Adrenal gland (tissue), 12 donors: Measurements from ENCODE around the gene SLC24A4. TPM values are rescaled to one million over a fixed set of nuclear protein-coding genes. Genes with fewer than 3 reads are reported as not detected.
"Not testable (repeated sequence)": the region's sequence is repeated elsewhere in the genome, so short reads cannot be mapped to it uniquely, and the experiment has no call there.

Experiments used
- DNase-seq, 7 donors: peaks; one replicate each; pipeline ENCODE4 v3.0.0-alpha.2; 2019 to 2020
- H3K27ac ChIP-seq, 5 donors: fragments of 200-600 bp; sonication (generic) in 4 of 5; 1 replicate in 3 of 5; 2 replicates in 2 of 5; pipeline versions ENCODE4 v1.5.1 to v1.8.0; 2016 to 2020; ENCODE audit warnings: mild to moderate bottlenecking in 1 of 5
- H3K27me3 ChIP-seq: fragments of 200-600 bp; 2 replicates; pipeline ENCODE4 v1.8.0; 2021
- H3K36me3 ChIP-seq, 2 donors: fragments of 200-600 bp; replicated peaks in 1 of 2; 1 replicate in 1 of 2; 2 replicates in 1 of 2; pipeline versions ENCODE4 v1.5.1 to v1.8.0; 2018 to 2022
- H3K4me1 ChIP-seq, 2 donors: fragments of 200-600 bp; replicated peaks in 1 of 2; 1 replicate in 1 of 2; 2 replicates in 1 of 2; pipeline versions ENCODE4 v1.5.1 to v1.8.0; 2018 to 2021
- H3K4me3 ChIP-seq, 4 donors: fragments of 200-600 bp; sonication (generic) in 3 of 4; one replicate each; pipeline ENCODE4 v1.5.1; 2016 to 2018
- H3K9me3 ChIP-seq, 3 donors: fragments of 200-600 bp; sonication (generic) in 1 of 3; replicated peaks in 1 of 3; 1 replicate in 2 of 3; 2 replicates in 1 of 3; pipeline versions ENCODE4 v1.5.1 to v1.8.0; 2016 to 2021
- POLR2A ChIP-seq, 2 donors: fragments of 450-650 bp; IDR thresholded peaks; one replicate each; pipeline ENCODE4 v1.6.1; 2017; ENCODE audit warnings: antibody characterized with exemption in 2 of 2, mild to moderate bottlenecking in 2 of 2, moderate library complexity in 1 of 2
- WGBS, 4 donors: extraction: QIAGEN DNeasy Blood & Tissue Kit in 2 of 4; methylation state at CpG; one replicate each; pipeline versions ENCODE4 v1.1.5 to v1.1.7; 2013 to 2017; 5-methylcytosine and 5-hydroxymethylcytosine counted together
- intact Hi-C, 2 donors: fragments of 100-400 bp; cut with DNase I; formaldehyde crosslinking; loops; one replicate each; pipeline versions ENCODE4 v1.14.1 to v1.15.0; 2022 to 2023
- polyA plus RNA-seq, 3 donors: library from polyadenylated mRNA; stranded (reverse); fragments of 200-250 nt in 2 of 3; fragments of 350-450 nt in 1 of 3; fragmentation: Illumina TruSeq in 1 of 3; extraction: RNeasy Lipid Tissue Mini Kit (QIAGEN cat#74804) in 1 of 3; gene quantifications; one replicate each; pipeline ENCODE4 v1.2.3, GENCODE V29; 2013 to 2014
- total RNA-seq, 9 donors: library from RNA; depleted of rRNA in 4 of 9; stranded (reverse); fragments of >200 nt in 4 of 9; fragments of 120-200 nt in 1 of 9; fragmentation: NEBNext Ultra II Directional in 1 of 9; extraction: Animal tissue kit (Norgen Biotek cat#: 25700) in 1 of 9; gene quantifications; one replicate each; pipeline versions ENCODE4 v1.1.0 to v1.2.4, GENCODE V29; 2013 to 2023
- TF ChIP-seq, protein P1 (sequence below), 6 experiments: fragments of 450-650 bp in 4 of 6; fragments of 200-600 bp in 2 of 6; sonication (generic) in 1 of 6; IDR thresholded peaks; 1 replicate in 5 of 6; 2 replicates in 1 of 6; pipeline versions ENCODE4 v1.5.1 to v1.8.0; 2016 to 2021; ENCODE audit warnings: antibody characterized with exemption in 6 of 6, mild to moderate bottlenecking in 2 of 6, moderate library complexity in 1 of 6
- donor health status: healthy with polysubstance abuse.
- donor health status: Bipolar disorder and iron deficiency.
- donor health status: DM: yes; HTN: yes; CAD: no.
- donor health status: DM: no; HTN: no; CAD: no.
- donor health status: DM: no; HTN: no; CAD: no.
- donor health status: DM: yes; HTN: yes; CAD: no.

Gene SLC24A4
- total and polyA plus RNA-seq, 12 donors, result 0.09 to 1.9 (median 0.52) TPM

DNA sequence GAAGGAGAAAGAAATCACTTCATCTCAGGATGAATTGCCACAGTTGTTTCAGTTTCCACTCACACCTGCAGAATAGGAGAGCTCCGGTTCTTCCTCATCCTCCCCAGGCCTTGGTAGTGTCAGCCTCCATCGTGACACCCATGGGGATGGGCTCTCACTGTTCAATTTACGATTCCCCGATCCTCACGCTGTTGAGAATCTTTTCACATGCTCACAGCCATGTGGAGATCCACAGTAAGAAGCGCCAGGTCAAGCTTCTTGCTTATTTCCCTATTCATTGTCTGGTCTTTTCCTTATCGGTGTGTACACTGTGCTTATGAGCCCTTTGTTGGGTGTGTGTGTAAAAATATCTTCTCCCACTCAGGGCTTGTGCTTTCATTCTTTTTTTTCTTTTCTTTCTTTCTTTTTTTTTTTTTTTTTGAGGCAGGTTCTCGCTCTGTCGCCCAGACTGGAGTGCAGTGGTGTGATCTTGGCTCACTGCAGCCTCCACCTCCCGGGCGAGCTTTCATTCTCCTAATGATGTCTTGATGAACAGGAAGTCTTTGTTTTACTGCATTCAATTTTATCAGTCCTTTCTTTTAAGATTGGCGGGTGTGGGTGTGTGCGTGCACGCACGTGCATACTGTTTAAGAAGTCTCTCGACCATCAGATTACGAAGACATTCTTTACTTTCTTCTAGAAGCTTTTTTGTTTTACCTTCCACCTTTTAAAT lies 212.1 kb downstream of the SLC24A4 start:
- peaks cover 18 to 21% of the 10 kb centered on the region in 2 donors for H3K4me1 ChIP-seq
- WGBS, 4 donors, result 72 to 83% (median 75%) methylated on average over 16 to 17 of the region's 17 CpGs

GRCh38 chr14:92536231-92536630 lies 213.3 kb downstream of the SLC24A4 start:
- H3K27me3 ChIP-seq, H3K4me3 ChIP-seq, intact Hi-C loops, H3K9me3 ChIP-seq, H3K36me3 ChIP-seq: not testable (repeated sequence)
- Histone ChIP-seq H3K27ac (peak overlapping the region in 1 of 5 donors; percentile 58), H3K4me1 (peaks cover 29% of the 10 kb centered on the region in 2 donors)
- peak in 2 of 7 donors; percentile 48 to 51 for DNase-seq
- 51 to 62% (median 54%) methylated on average over 5 to 8 of the region's 8 CpGs for WGBS, 4 donors

More for the DNA sequence above, 212.1 kb downstream of the SLC24A4 start:
- TF ChIP-seq POLR2A (IDR thresholded peaks at IDR 0.05), result no peak
- TF ChIP-seq, protein P1, sequence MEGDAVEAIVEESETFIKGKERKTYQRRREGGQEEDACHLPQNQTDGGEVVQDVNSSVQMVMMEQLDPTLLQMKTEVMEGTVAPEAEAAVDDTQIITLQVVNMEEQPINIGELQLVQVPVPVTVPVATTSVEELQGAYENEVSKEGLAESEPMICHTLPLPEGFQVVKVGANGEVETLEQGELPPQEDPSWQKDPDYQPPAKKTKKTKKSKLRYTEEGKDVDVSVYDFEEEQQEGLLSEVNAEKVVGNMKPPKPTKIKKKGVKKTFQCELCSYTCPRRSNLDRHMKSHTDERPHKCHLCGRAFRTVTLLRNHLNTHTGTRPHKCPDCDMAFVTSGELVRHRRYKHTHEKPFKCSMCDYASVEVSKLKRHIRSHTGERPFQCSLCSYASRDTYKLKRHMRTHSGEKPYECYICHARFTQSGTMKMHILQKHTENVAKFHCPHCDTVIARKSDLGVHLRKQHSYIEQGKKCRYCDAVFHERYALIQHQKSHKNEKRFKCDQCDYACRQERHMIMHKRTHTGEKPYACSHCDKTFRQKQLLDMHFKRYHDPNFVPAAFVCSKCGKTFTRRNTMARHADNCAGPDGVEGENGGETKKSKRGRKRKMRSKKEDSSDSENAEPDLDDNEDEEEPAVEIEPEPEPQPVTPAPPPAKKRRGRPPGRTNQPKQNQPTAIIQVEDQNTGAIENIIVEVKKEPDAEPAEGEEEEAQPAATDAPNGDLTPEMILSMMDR (IDR thresholded peaks at IDR 0.05), result no peak
- intact Hi-C loops, result no loop called here
- no peak overlapping the region for H3K27ac ChIP-seq
- no peaks in the 10 kb centered on the region for H3K36me3 ChIP-seq
- no peaks in the 10 kb centered on the region for H3K27me3 ChIP-seq
- H3K4me3 ChIP-seq, result no peak overlapping the region
- no peak for DNase-seq
- no peaks in the 10 kb centered on the region for H3K9me3 ChIP-seq

DNA sequence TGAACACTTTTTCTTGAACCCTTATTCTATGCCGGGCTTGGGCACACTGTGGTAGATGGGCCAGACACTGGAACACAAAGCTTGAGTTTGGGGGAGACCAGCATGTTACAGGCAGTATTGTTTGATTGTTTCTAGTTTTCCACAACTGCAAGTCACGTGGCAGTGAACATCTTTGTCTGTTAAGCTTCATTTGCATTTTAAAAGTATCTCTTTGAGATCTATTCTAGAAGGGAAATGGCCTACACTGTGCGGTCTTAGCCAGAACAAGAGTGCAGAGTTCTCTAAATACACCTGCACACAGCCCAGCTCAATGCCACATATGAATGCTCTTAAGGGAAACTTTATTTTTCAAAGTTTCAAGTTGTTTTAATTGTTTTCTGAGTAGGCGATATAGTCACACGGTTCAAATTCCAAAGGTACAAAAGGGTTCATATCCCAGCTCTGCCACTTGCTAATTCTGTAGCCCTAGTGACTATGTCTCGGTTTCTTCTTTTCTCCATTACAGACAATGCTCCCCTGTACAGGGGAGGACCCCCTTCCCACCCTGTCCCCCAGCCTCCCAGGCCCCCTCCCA lies 215.5 kb downstream of the SLC24A4 start:
- intact Hi-C loops, result no loop called here
- TF ChIP-seq POLR2A (IDR thresholded peaks at IDR 0.05), result no peak
- TF ChIP-seq, protein P1 (IDR thresholded peaks at IDR 0.05), result no peak
- Histone ChIP-seq H3K9me3 (no peaks in the 10 kb centered on the region), H3K27me3 (no peaks in the 10 kb centered on the region), H3K4me1 (peaks cover 20 to 24% of the 10 kb centered on the region in 2 donors), H3K27ac (no peak overlapping the region), H3K4me3 (no peak overlapping the region), H3K36me3 (no peaks in the 10 kb centered on the region)
- DNase-seq, result no peak
- 85 to 95% (median 88%) methylated on average over 6 of the region's 6 CpGs for WGBS, 4 donors

- H3K4me3 ChIP-seq, result no peak overlapping the region
- intact Hi-C loops, result no loop called here
- H3K27me3 ChIP-seq, result no peaks in the 10 kb centered on the region
- 86 to 94% (median 90%) methylated on average over 2 to 3 of the region's 3 CpGs for WGBS, 4 donors
- H3K36me3 ChIP-seq, result no peaks in the 10 kb centered on the region
- peak overlapping the region in 4 of 5 donors; percentile 72 to 91 (median 89) for H3K27ac ChIP-seq
- TF ChIP-seq POLR2A (IDR thresholded peaks at IDR 0.05), result no peak
- TF ChIP-seq, protein P1 (IDR thresholded peaks at IDR 0.05), result no peak
- DNase-seq, result no peak
- no peaks in the 10 kb centered on the region for H3K9me3 ChIP-seq
- peaks cover 20 to 24% of the 10 kb centered on the region in 2 donors for H3K4me1 ChIP-seq
These were observed 216.5 kb downstream of the SLC24A4 start for GRCh38 chr14:92539419-92539818.
